ENCODE measurements around the gene DLK2.

GRCh38 chr6:43471399-43471798, 16.1 kb upstream of the DLK2 start:
- TF ChIP-seq, protein P1, sequence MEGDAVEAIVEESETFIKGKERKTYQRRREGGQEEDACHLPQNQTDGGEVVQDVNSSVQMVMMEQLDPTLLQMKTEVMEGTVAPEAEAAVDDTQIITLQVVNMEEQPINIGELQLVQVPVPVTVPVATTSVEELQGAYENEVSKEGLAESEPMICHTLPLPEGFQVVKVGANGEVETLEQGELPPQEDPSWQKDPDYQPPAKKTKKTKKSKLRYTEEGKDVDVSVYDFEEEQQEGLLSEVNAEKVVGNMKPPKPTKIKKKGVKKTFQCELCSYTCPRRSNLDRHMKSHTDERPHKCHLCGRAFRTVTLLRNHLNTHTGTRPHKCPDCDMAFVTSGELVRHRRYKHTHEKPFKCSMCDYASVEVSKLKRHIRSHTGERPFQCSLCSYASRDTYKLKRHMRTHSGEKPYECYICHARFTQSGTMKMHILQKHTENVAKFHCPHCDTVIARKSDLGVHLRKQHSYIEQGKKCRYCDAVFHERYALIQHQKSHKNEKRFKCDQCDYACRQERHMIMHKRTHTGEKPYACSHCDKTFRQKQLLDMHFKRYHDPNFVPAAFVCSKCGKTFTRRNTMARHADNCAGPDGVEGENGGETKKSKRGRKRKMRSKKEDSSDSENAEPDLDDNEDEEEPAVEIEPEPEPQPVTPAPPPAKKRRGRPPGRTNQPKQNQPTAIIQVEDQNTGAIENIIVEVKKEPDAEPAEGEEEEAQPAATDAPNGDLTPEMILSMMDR (conservative IDR thresholded peaks at IDR 0.05; ENCODE audit: low read depth in 2 of 2): no peak
- TF ChIP-seq POLR2AphosphoS5 (IDR thresholded peaks at IDR 0.05; ENCODE audit: low read depth): no peak
- no peak for TF ChIP-seq EZH2phosphoT487 (IDR thresholded peaks at IDR 0.05; ENCODE audit: unreplicated experiment)
- TF ChIP-seq, protein P2, sequence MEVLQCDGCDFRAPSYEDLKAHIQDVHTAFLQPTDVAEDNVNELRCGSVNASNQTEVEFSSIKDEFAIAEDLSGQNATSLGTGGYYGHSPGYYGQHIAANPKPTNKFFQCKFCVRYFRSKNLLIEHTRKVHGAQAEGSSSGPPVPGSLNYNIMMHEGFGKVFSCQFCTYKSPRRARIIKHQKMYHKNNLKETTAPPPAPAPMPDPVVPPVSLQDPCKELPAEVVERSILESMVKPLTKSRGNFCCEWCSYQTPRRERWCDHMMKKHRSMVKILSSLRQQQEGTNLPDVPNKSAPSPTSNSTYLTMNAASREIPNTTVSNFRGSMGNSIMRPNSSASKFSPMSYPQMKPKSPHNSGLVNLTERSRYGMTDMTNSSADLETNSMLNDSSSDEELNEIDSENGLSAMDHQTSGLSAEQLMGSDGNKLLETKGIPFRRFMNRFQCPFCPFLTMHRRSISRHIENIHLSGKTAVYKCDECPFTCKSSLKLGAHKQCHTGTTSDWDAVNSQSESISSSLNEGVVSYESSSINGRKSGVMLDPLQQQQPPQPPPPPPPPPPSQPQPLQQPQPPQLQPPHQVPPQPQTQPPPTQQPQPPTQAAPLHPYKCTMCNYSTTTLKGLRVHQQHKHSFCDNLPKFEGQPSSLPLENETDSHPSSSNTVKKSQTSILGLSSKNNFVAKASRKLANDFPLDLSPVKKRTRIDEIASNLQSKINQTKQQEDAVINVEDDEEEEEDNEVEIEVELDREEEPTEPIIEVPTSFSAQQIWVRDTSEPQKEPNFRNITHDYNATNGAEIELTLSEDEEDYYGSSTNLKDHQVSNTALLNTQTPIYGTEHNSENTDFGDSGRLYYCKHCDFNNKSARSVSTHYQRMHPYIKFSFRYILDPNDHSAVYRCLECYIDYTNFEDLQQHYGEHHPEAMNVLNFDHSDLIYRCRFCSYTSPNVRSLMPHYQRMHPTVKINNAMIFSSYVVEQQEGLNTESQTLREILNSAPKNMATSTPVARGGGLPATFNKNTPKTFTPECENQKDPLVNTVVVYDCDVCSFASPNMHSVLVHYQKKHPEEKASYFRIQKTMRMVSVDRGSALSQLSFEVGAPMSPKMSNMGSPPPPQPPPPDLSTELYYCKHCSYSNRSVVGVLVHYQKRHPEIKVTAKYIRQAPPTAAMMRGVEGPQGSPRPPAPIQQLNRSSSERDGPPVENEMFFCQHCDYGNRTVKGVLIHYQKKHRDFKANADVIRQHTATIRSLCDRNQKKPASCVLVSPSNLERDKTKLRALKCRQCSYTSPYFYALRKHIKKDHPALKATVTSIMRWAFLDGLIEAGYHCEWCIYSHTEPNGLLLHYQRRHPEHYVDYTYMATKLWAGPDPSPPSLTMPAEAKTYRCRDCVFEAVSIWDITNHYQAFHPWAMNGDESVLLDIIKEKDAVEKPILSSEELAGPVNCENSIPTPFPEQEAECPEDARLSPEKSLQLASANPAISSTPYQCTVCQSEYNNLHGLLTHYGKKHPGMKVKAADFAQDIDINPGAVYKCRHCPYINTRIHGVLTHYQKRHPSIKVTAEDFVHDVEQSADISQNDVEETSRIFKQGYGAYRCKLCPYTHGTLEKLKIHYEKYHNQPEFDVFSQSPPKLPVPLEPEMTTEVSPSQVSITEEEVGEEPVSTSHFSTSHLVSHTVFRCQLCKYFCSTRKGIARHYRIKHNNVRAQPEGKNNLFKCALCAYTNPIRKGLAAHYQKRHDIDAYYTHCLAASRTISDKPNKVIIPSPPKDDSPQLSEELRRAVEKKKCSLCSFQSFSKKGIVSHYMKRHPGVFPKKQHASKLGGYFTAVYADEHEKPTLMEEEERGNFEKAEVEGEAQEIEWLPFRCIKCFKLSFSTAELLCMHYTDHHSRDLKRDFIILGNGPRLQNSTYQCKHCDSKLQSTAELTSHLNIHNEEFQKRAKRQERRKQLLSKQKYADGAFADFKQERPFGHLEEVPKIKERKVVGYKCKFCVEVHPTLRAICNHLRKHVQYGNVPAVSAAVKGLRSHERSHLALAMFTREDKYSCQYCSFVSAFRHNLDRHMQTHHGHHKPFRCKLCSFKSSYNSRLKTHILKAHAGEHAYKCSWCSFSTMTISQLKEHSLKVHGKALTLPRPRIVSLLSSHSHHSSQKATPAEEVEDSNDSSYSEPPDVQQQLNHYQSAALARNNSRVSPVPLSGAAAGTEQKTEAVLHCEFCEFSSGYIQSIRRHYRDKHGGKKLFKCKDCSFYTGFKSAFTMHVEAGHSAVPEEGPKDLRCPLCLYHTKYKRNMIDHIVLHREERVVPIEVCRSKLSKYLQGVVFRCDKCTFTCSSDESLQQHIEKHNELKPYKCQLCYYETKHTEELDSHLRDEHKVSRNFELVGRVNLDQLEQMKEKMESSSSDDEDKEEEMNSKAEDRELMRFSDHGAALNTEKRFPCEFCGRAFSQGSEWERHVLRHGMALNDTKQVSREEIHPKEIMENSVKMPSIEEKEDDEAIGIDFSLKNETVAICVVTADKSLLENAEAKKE (CRISPR knock-in tag; IDR thresholded peaks at IDR 0.05): no peak
- TF ChIP-seq JUNB (IDR thresholded peaks at IDR 0.05; ENCODE audit: unreplicated experiment): no peak
- TF ChIP-seq, protein P3, sequence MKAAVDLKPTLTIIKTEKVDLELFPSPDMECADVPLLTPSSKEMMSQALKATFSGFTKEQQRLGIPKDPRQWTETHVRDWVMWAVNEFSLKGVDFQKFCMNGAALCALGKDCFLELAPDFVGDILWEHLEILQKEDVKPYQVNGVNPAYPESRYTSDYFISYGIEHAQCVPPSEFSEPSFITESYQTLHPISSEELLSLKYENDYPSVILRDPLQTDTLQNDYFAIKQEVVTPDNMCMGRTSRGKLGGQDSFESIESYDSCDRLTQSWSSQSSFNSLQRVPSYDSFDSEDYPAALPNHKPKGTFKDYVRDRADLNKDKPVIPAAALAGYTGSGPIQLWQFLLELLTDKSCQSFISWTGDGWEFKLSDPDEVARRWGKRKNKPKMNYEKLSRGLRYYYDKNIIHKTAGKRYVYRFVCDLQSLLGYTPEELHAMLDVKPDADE (IDR thresholded peaks at IDR 0.05): no peak
- no peak for TF ChIP-seq EZH2 (IDR thresholded peaks at IDR 0.05; ENCODE audit: low read depth, unreplicated experiment)
- TF ChIP-seq REST (IDR thresholded peaks at IDR 0.05; ENCODE audit: unreplicated experiment): no peak

Data from GM23338 (cell line).